Fibroblast of pulmonary artery (primary cell): ENCODE results near the gene SURF1.

Experiments
- DNase-seq: peaks from one replicate; pipeline ENCODE4 v3.0.0-alpha.2; 2010; ENCODE audit warnings: low read depth
- H3K4me3 ChIP-seq: replicated peaks from 2 replicates; pipeline ENCODE4 v1.5.1; 2011; ENCODE audit warnings: low read depth, mild to moderate bottlenecking, control low read depth, low read length, moderate library complexity
- TF ChIP-seq, protein P1 (sequence below): IDR thresholded peaks from 2 replicates; pipeline ENCODE4 v1.5.1; 2011; ENCODE audit warnings: mild to moderate bottlenecking, control low read depth, low read length, inconsistent platforms; ENCODE audit errors: missing control alignments

The SURF1 gene

DNA sequence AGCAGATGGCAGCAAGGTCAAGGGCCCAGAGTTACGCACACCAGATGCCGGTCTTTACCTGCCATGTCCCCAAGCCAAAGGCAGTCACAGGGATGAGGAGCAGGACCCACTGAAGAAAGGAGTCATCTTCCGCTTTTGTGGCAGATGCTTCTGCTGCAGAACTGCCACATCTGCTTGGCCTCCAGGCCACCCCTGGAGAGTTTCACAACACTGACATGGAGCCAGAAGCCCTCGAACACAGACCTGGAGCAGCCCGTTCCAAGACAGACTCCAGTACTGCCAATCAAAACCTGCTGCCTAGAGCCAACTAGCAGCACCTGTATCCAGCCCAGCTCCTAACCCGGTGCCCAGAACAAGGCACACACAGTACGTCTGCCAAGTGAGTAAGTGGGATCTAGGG, 1.5 kb downstream of the SURF1 start:
- no peak for DNase-seq
- TF ChIP-seq, protein P1, sequence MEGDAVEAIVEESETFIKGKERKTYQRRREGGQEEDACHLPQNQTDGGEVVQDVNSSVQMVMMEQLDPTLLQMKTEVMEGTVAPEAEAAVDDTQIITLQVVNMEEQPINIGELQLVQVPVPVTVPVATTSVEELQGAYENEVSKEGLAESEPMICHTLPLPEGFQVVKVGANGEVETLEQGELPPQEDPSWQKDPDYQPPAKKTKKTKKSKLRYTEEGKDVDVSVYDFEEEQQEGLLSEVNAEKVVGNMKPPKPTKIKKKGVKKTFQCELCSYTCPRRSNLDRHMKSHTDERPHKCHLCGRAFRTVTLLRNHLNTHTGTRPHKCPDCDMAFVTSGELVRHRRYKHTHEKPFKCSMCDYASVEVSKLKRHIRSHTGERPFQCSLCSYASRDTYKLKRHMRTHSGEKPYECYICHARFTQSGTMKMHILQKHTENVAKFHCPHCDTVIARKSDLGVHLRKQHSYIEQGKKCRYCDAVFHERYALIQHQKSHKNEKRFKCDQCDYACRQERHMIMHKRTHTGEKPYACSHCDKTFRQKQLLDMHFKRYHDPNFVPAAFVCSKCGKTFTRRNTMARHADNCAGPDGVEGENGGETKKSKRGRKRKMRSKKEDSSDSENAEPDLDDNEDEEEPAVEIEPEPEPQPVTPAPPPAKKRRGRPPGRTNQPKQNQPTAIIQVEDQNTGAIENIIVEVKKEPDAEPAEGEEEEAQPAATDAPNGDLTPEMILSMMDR, result no peak
- no peak overlapping the region for H3K4me3 ChIP-seq

DNA sequence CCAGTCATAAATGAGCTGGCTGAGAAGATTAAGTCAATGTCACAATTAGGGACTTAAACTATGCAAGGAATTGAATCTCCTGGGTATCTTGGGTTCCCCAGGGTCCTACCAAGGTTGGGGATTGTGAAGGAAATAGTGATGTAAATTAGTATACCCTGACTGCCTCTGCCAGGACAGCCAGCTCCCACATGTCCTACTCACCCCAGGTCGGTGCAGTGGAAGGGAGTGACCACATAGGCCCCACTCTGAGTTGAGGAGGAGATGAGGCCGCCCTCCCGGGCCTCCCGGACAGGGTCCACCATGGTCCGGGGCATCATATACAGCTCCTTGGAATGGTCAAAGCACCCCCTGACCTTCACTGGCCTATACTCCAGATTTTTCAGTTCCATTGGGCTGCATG, 2.7 kb downstream of the SURF1 start:
- no peak for DNase-seq
- TF ChIP-seq, protein P1, result no peak

DNA sequence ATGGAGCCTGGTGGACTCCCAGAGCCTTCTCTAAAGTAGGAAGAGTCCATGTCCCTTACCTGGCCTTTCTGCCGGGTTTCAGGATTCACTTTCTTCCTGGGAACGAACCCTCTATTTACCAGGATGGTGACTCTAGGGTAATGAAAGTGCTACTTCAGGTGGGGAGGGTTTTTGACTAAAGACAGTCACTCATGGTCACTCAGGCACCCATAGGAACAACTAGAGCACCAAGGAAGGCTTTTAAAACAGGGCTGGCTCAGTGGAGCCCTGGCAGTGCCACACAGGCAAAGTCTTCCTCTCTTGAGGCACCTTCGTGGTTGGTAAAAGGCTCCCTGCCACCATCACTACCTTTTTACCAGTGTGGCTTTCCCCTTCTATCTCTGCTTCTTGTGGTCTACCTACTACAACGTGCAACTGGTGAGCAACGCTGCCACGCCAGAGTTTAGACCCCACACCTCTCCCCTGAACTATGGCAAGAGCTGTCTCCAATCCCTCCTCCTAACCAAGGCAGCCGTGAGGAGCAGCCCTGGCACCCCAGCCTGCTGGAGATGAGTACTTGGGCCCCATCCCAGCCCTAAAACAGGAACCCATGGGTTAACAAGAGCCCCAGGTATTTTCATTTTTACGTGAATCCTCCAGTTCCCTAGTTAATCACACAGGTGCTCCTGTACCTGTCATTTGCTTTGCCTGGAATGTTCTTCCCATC, 3.5 kb downstream of the SURF1 start:
- H3K4me3 ChIP-seq, result no peak overlapping the region
- TF ChIP-seq, protein P1, result no peak

More for the DNA sequence above, 2.7 kb downstream of the SURF1 start:
- no peak overlapping the region for H3K4me3 ChIP-seq

DNA sequence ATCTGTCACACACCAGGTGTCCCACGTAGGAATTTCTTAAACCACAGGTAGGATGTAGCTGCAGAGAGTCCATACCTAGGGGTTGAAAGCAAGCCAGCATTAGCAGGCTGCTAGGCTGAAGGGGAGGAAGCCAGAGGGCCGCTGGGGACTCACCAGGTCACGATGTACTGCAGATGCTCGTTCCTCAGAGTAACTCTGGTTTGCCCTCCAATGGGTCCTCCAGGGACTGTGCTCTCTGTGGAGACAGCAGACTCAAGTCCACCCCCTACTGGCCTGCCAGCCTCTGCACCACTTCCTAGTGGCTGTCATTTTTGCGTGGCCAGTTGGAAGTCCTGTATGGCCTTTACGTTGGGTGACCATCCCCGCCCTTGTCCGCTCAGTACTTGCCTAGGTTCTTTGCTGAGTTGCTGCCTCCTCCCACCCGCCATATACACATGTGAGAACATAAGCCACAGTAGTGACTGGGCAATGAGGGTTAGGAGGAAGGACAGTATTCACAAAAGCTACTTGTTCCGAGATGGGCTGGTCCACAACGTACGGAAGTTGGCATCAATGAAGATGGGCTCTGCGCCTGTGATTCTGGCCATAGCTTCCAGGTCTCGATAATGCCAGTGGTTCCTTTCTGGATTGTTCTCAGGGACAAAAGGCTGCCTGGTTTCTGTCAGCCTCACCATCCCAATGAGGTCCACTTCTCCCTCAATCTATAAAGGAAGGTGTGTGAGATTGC, 4.2 kb downstream of the SURF1 start:
- TF ChIP-seq, protein P1, result peak; percentile 71
- DNase-seq, result peak; percentile 71
- no peak overlapping the region for H3K4me3 ChIP-seq

More for the DNA sequence above, 3.5 kb downstream of the SURF1 start:
- no peak for DNase-seq

DNA sequence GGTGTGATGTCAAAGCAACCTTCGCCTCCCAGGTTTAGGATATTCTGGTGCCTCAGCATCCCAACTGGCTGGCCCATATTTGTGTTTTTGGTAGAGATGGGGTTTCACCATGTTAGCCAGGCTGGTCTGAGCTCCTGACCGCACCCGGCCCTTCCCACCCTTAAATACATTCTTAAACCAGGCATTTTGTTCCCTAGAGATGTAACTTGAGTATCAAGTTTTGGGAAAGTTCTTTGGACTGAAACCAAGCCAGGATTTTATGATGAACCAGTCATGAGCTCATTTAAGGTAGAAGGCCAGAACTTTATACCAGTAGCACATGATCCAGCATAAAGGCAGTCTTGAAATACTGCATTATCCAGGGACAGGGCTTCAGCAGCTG, 4.8 kb downstream of the SURF1 start:
- DNase-seq, result no peak
- no peak overlapping the region for H3K4me3 ChIP-seq
- TF ChIP-seq, protein P1, result no peak

DNA sequence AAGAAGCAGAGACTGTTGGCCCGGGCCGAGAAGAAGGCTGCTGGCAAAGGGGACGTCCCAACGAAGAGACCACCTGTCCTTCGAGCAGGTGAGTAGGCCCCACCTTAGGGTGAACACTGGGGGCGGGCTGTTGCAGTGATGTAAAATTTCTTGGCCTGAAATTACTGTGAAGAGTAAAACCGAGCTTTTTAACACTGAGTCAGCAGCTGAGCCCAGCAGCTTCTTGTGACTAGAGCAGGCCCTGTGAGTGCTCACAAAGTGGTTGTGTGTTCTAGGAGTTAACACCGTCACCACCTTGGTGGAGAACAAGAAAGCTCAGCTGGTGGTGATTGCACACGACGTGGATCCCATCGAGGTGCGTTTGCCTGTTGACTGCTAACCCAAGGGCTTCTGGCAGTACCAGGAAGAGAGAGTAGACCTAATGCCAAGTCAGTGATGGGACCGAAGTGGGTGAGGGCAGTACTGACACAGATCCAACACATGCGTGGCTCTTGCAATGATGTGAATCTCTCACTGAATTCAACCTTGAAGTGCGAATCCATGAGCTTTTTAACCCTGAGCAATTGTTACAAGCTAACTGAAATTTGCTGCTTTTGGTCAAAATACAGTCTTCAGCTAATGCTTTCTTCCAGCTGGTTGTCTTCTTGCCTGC, 6.2 kb downstream of the SURF1 start:
- DNase-seq, result no peak
- TF ChIP-seq, protein P1, result no peak
- peak overlapping the region; percentile 100 for H3K4me3 ChIP-seq
